HK-2 (cell line): Measurements from ENCODE around the gene FAAH2.
"Not testable (repeated sequence)": the region's sequence is repeated elsewhere in the genome, so short reads cannot be mapped to it uniquely, and the experiment has no call there.

Experiments used
- DNase-seq: peaks from one replicate; pipeline ENCODE4 v3.0.0-alpha.2; 2018; ENCODE audit not compliant: unreplicated experiment

Gene FAAH2, protein sequence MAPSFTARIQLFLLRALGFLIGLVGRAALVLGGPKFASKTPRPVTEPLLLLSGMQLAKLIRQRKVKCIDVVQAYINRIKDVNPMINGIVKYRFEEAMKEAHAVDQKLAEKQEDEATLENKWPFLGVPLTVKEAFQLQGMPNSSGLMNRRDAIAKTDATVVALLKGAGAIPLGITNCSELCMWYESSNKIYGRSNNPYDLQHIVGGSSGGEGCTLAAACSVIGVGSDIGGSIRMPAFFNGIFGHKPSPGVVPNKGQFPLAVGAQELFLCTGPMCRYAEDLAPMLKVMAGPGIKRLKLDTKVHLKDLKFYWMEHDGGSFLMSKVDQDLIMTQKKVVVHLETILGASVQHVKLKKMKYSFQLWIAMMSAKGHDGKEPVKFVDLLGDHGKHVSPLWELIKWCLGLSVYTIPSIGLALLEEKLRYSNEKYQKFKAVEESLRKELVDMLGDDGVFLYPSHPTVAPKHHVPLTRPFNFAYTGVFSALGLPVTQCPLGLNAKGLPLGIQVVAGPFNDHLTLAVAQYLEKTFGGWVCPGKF

GRCh38 chrX:57286507-57287251 is at the start of gene FAAH2:
Gene FAAH2, plus strand, starts transcription at chrX:57286706. Its CDS starts 120 bp downstream, at chrX:57286826.
- peak; percentile 58 for DNase-seq

DNA sequence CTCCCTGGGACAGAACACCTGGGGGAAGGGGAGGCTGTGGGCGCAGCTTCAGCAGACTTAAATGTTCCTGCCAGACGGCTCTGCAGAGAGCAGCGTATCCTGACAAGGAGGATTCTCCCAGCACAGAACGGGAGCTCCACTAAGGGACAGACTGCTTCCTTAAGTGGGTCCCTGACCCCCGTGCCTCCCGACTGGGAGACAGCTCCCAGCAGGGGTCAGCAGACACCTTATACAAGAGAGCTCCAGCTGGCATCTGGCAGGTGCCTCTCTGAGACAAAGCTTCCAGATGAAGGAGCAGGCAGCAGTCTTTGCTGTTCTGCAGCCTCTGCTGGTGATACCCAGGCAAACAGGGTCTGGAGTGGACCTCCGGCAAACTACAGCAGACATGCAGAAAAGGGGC is 44.5 kb upstream of the FAAH2 start:
- DNase-seq: no peak

DNA sequence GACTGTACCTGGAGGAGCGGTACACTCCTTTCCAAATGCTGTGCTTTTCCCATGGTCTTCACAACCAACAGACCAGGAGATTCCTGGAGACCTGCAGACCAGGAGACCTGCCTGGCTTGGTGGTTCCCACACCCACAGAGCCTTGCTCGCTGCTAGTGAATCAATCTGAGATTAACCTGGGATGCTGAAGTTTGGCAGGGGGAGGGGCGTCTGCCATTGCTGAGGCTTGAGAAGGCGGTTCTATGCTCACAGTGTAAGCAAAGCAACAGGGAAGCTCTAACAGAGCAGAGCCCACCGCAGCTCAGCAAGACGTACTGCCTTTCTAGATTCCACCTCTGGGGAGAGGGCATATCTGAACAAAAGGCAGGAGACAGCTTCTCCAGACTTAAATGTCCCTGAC is 34.5 kb upstream of the FAAH2 start:
- no peak for DNase-seq

DNA sequence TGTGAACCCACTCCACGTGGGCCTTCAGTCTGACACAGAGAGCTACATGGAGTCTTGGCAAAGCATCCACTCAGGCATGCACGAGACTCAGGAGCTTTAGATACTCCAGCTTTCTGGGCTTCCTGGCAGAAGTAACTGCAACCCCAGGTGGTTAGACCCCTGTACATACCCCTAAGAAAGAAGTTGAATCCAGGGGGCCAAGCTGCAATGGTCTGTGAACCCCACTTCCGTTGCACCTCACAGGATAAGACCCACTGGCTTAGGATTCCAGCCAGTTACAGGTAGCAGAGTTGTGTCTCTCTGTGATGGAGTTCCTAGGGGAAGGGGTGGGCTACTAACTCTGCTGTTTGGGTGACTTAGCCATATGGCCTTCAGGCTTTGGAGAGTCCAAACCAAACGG is 21.4 kb upstream of the FAAH2 start:
- no peak for DNase-seq

DNA sequence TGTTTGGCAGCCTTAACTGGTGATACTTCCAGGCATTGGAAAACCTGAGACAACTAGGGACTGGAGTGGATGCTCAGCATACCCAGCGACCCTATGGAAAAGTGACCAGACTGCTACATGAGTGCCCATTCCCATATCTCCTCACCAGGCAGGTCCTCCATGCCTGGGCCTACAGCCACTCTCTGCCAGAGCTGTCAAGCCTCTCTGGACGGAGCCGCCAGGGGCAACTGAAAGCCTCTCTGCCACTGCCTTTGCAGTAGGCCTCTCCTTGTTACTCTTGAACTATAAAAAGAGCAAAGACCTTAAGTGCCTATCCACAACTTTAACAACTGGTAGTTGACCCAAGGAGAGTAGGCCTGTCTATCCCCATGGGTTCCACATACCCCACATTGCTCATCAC is 20.2 kb upstream of the FAAH2 start:
- DNase-seq: no peak

- DNase-seq: no peak
These were observed 19.6 kb upstream of the FAAH2 start for GRCh38 chrX:57266871-57267270.

- no peak for DNase-seq
These were observed 19.2 kb upstream of the FAAH2 start for GRCh38 chrX:57267308-57267707.

DNA sequence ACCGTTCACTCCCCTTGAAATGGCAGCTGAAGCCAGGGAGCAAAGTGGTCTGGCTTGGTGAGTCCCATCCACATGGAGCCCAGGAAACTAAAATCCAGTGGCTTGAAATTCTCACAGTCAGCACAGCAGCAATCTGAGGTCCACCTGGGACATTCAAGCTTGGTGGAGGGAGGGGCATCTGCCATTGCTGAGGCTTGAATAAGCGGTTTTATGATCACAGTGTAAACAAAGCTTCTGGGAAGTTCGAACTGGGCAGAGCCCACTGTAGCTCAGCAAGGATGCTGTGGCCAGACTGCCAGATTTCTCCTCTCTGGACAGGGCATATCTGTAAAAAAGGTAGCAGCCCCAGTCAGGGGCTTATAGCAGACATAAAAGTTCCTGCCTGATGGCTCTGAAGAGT is 15.5 kb upstream of the FAAH2 start:
- no peak for DNase-seq

DNA sequence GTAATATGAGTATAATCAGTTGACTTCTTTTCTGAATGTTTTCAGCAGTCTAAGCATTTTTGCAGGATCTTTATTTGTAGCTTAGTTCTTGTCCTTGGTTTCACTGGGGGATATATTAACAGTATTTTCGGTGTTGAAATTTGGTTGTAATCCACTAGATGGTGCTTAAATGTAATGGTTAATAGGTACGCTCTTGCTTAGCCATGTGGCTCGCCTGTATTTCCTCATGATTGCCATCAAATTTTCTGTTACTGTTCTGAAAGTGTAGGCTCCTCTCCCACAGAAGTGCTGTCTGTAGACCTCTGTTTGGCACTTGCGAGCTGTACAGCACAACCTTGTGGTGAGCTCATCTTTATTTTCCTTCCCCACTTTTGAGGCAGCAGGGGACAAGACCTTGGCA is 3.9 kb upstream of the FAAH2 start:
- no peak for DNase-seq

DNA sequence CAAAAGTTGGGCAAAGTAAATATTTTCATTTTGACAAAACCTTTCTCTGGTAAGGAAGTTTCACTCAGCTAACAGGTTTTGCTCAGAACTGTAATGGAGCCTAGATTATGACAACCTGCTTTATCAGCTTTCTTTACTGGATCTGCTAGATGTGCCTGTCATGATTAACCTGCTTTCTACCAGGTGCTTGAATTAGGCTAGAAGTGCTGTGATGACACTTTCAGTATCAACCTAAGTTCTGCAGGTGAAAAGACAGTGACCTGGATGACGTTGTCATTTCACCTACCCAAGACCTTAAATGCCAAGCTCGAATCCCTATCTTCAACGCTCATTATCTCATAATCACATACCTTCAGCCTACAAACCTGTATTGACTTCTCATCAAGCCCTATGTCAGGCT is 1.5 kb upstream of the FAAH2 start:
- DNase-seq: no peak

DNA sequence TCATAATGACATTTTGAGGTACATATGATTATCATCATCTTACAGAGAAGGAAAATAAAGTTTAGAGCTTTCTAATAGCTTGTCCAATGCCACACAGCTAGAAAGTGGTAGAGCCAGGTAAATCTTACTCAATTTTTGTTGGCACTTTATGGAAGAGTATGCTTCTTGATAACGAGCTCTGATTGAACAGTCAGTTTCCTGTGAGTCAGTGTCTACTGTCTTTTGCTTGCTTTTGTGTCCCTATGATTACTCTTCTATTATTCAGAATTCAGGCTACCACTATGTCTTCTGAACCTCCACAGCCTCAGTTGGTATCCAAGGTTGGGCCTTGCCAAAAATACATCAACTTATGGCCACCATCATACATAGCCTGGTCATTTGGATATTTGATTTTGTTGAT is 2.6 kb downstream of the FAAH2 start:
- no peak for DNase-seq

DNA sequence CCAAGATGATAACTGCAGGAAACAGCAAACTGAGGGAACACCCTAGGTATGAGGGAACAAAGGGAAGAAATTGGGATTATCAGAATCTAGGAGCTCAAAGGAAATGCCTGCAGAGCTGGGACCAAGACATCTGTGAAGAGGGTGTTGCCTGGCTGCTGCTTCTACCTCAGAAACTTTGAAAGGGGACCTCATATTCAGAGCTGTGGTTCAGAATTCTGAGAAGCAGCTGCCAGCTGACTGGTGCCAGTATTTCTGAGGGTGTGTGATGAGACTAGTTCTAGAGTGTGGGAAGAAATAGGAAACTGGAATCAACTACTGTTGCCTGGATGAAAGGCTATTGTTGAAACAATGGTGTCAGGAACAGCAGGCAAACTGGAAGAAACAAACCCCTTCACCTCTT is 8.5 kb downstream of the FAAH2 start:
- no peak for DNase-seq

- DNase-seq: not testable (repeated sequence)
These were observed 9.2 kb downstream of the FAAH2 start for GRCh38 chrX:57295679-57296078.

DNA sequence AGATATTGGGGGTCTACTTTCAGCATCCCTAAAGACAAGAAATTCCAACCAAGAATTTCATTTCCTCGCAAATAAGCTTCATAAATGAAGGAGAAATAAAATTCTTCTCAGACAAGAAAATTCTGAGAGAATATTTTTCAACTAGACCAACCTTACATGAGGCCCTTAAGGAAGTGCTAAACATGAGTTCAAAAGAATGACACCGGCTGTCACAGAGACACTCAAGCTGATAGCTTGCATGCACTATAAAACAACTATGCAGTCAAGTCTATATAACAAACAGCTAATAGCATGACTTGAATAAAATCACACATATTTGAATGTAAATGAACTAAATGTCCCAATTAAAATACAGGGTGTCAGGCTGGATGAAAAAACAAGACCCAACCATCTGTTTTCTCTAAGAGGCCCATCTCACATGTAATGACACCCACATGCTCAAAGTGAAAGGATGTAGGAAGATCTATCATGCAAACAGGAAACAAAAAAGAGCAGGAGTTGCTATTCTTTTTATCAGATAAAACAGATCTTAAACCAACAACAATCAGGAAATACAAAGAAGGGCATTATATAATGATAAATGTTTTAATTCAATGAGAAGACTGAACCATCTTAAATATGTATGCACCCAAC is 27.2 kb downstream of the FAAH2 start:
- DNase-seq: no peak

DNA sequence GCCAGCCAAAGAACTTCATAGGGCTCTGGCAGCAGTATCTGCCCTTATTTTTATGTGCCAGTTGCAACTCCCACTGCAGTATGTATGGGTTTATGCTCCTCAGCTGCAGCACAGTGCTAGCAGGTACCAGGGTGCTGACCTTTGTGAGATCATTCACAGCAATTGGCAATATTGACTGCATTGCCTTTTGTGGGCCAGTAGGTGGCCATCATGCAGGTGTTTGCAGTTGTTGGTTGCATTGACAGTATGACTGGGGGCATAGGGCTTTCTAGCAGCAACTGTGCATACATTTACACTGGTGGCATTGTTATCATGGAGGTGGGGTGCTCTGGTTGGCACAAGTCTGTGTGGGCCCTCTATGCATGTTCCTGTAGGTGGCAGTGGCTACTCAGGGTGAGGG is 42.5 kb downstream of the FAAH2 start:
- no peak for DNase-seq

DNA sequence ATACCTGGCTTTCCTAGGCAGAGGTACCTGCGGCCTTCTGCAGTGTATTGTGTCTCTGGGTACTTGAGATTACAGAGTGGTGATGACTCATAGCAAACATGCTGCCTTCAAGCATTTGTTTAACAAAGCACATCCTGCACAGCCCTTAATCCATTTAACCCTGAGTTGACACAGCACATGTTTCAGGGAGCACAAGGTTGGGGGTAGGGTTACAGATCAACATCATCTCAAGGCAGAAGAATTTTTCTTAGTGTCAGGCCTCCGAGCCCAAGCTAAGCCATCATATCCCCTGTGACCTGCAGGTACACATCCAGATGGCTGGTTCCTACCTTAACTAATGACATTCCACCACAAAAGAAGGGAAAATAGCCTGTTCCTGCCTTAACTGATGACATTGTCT is 49.3 kb downstream of the FAAH2 start:
- DNase-seq: peak; percentile 5

- no peak for DNase-seq
These were observed 67.1 kb downstream of the FAAH2 start for GRCh38 chrX:57353472-57354132.

GRCh38 chrX:57364145-57364544 is 77.6 kb downstream of the FAAH2 start:
- DNase-seq: no peak

DNA sequence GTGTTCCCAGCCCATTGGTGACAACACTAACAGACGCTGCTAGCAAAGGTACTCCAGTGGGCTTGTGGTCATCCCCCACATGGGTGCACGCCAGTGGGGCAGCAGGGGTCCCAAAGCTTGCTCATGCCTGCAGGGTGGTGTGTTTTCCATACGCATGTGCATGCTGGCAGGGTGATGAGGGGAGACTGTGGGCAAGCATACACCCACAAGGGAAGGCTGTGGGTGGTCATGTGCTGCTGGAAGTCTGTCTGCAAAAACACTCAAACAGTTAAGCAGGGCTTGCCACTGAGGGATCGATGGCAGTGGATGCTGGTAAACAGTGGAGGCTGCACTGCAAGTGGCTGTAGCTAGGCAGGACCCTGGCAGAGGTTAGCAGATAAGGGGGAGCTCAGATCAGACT is 79.9 kb downstream of the FAAH2 start:
- no peak for DNase-seq

DNA sequence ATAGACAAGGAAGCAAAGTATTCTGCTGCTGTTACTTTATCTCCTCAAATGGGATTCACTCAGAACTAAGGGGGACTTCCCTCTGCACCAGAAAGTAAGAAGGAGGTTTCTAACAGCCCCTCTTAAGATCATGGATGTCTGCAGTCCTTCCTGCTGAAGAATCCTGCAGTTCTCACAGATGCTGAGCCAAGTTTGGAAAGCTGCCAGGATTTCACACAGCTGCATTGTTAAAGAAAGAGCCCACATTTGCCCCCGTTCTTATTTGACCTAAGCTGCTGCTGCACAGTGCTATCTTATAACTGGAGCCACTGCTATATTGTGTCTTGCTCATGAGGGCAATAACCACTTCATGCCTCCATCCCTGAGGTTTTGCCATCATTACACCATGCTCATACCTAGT is 81.1 kb downstream of the FAAH2 start:
- no peak for DNase-seq

GRCh38 chrX:57368158-57368557 is 81.7 kb downstream of the FAAH2 start:
- no peak for DNase-seq

- no peak for DNase-seq
These were observed 92.8 kb downstream of the FAAH2 start for GRCh38 chrX:57379296-57379695.
